Skeletal muscle cell (primary cell): ENCODE data around the gene RNF20.
A peak's percentile ranks its signal among the peaks of the same experiment; 100 is the strongest.
"Not testable (repeated sequence)": the region's sequence is repeated elsewhere in the genome, so short reads cannot be mapped to it uniquely, and the experiment has no call there.

ENCODE experiments used
- DNase-seq: peaks from one replicate; pipeline ENCODE4 v3.0.0-alpha.2; 2010; ENCODE audit warnings: low read depth
- H3K4me3 ChIP-seq: 2 replicates; pipeline ENCODE4 v1.5.1; 2011; ENCODE audit warnings: low read depth, mild to moderate bottlenecking, control low read depth, low read length, moderate library complexity

The RNF20 gene

DNA sequence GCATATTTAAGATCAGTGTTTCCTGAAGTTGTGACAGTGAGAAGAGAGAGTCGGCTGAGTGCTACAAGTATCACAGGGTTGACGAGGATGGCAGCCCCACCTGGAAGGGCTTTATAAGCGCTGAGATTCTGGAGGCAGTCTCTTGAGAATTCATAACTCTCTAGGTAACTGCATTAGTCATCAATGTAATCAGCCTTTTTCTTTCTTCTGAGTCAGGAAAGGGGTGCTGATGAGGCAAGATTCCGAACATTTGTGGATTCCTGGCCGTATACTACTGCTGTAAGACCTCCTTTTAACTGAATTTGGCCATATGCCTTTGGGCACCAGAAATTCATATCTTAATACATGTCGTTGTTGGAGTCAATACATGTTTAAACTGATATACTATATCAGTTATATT, 6.6 kb upstream of the RNF20 start:
- DNase-seq: no peak
- H3K4me3 ChIP-seq: no peak overlapping the region

DNA sequence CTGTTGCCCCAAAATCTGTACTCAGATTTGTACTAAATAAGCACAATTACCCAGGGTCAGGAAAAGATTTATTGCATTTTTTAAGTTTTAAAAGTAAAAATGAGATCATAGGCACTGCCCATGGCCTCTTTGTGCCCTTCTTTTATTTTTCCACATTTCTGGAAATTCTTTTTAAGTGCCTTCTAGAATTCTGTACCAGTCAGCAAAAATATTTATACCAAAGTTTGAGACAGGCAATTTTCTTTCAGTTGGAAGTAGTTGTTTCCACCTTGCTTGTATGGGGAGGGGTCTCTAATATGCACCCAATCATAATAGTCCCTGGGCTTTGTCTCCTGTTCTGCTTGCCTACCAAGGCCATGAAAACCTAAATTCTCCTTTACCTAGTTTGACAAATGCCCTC, 5.6 kb upstream of the RNF20 start:
- no peak for DNase-seq
- H3K4me3 ChIP-seq: no peak overlapping the region

DNA sequence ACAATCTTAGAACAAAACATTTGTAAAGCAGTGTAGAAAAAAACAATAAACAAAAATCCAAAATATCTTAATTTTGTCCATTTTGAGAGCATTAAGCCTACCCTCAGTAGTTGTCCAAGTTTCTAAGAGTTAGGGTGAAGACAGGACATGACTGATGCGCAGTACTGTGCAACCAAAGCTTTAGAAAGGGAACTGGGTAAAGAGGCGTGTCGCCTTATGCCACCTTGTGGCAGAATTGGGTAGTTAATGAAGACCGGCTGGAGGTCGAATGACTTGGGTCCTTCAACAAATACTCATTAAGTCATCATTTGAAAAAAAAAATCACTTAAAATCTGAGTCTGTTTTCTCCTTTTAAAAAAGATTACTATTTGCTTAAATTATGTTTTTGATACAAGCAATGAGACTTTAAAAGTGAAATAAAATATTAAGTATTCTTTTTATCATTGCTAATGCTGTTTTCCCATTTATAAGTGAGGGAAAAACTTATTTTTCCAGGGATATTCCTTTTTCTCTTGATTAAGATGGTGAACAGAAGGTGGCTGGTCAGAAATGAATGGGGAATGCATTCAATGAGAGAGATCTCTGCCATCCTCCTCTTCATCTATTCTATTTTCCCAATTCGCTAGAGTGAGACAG, 3.5 kb upstream of the RNF20 start:
- DNase-seq: peak; percentile 46
- no peak overlapping the region for H3K4me3 ChIP-seq

DNA sequence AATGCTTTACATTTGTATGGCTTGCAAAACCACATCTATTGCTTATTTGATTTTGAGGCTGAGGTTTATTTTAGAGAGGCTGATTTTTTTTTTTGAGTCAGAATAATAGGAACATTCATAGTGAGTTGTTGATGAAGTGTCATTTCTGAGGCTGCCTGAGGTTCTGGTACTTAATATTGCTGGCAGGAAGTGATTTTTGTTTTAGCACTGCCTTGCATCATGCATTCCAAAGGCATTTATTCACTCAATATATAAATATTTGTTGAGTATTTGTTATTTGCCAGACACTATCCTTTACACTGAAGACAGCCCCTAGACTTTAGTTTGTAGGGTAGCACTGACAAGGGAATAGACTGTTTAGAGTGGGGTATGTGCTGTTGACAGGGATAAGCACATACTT, 2.7 kb downstream of the RNF20 start:
- no peak for DNase-seq
- no peak overlapping the region for H3K4me3 ChIP-seq

DNA sequence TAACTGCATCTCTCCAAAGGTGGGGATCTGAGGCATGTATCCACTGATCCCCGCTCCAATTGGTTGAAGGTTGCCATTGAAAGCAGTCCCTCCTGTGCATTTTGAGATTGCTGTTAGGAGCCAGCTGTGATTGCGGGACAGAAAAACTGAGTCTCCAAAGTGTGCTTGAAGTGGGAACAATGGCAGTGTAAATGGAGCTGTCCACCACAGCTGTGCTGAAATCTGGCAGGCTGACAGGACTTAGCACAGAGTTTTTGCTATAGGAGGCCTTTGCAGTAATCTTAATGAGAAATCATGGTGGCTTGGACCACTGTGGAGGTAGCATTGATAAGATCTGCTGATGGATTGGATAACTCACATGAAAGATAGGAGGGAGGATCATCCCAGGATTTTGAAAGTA, 3.3 kb downstream of the RNF20 start:
- H3K4me3 ChIP-seq: no peak overlapping the region
- no peak for DNase-seq

DNA sequence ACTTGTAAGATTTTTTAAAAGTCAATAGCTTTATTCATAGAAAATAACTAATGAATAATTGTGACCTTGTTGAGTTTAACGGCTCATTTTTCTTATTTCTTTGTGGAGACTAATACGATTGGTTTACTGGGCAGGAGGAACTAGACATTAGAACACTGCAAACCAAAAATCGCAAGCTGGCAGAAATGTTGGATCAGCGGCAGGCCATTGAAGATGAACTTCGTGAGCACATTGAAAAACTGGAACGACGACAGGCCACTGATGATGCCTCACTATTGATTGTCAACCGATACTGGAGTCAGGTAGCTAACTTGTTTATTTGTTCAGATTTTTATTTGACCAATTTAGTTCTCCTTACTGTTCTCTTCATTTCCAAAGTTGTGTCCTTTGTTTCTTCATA, 6.4 kb downstream of the RNF20 start:
- DNase-seq: no peak
- no peak overlapping the region for H3K4me3 ChIP-seq

DNA sequence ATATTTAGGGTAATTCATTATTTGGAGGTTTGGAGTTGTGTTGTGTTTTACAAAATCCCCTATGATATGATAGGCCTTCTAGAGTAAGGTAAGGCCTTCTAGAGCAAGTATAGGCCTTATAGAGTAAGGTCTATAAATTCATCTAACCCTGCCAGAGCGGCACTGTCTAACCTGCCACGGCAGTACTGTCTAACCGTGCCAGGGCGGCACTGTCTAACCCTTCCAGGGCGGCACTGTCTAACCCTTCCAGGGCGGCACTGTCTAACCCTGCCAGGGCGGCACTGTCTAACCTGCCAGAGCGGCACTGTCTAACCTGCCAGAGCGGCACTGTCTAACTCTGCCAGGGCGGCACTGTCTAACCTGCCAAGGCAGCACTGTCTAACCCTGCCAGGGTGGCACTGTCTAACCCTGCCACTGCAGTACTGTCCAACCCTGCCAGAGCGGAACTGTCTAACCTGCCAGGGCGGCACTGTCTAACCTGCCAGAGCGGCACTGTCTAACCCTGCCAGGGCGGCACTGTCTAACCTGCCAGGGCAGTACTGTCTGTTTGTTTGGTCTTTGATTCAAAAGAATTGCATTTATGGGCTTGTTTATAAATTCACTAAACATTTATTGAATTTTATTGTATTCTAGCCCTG, 9.6 kb downstream of the RNF20 start:
- no peak for DNase-seq
- H3K4me3 ChIP-seq: no peak overlapping the region

DNA sequence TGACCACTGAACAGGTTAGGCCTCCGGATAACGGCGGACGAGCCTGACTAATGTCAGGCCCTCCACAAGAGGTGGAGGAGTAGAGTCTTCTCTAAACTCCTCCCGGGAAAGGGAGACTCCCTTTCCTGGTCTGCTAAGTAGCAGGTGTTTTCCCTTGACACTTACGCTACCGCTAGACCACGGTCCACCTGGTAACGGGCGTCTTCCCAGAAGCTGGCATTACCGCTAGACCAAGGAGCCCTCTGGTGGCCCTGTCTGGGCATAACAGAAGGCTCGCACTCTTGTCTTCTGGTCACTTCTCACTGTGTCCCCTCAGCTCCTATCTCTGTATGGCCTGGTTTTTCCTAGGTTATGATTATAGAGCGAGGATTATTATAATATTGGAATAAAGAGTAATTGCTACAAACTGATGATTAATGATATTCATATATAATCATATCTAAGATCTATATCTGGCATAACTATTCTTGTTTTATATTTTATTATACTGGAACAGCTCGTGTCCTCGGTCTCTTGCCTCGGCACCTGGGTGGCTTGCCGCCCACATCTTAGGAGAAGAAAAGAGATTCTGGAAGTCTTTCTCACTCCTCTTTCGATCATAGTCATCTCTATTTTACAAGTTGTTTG, 15.9 kb downstream of the RNF20 start:
- not testable (repeated sequence) for DNase-seq, H3K4me3 ChIP-seq

DNA sequence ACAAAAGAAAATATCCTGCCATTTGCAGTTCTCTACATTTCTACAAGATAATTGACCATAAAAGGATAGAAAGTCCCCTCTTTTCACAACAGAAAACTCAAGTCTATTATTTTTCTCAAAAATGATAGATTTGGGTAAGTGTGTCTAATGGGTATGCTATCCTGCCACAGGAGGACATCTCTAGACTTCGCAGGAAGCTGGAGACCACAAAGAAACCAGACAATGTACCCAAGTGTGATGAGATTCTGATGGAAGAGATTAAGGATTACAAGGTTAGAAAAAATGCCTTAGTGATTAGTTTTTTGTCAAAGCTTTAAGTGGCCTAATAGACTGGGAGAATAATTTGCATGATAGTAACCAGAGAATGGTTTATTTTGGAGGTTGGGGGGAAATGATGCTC, 28.1 kb downstream of the RNF20 start:
- no peak overlapping the region for H3K4me3 ChIP-seq
- no peak for DNase-seq

DNA sequence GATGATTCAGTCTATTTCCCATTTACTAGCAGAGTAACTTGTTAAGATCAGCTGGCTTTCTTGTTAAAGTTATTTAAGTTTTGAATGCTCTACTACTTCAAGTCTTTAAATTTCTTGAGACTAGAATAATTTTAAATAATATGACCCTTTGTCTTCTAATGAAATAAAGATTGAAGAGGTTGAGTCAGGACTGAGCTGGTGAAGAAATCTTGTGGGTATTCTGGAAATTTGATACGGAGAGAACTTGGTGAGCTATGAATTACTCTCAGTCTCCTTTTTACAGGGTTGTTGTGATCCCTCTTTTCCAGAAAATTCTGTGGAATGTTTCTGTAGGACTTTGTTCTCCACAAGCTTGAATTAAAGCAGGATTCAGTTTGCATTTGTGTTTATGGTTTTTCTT, 29.3 kb downstream of the RNF20 start:
- no peak overlapping the region for H3K4me3 ChIP-seq

DNA sequence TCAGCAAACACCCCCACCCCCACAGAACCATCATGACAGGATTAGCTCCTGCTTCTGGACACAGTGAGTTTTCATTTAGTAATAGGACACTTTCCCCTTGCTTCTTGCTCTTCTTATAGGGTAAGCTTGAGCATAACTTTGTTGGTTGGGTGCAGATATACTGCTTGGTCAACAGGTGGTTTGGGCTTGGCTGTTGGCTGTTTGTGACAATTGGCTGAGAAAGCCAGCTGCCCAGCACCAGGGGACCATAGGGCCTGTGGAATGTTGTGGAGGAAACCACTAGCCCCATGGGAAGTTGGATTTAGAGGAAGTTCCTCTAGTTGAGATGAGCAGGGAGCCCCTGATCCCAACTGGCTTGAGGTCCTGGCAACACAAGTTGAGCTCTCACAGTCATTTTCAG, 30.6 kb downstream of the RNF20 start:
- DNase-seq: no peak
- no peak overlapping the region for H3K4me3 ChIP-seq

More for the DNA sequence above, 29.3 kb downstream of the RNF20 start:
- no peak for DNase-seq

DNA sequence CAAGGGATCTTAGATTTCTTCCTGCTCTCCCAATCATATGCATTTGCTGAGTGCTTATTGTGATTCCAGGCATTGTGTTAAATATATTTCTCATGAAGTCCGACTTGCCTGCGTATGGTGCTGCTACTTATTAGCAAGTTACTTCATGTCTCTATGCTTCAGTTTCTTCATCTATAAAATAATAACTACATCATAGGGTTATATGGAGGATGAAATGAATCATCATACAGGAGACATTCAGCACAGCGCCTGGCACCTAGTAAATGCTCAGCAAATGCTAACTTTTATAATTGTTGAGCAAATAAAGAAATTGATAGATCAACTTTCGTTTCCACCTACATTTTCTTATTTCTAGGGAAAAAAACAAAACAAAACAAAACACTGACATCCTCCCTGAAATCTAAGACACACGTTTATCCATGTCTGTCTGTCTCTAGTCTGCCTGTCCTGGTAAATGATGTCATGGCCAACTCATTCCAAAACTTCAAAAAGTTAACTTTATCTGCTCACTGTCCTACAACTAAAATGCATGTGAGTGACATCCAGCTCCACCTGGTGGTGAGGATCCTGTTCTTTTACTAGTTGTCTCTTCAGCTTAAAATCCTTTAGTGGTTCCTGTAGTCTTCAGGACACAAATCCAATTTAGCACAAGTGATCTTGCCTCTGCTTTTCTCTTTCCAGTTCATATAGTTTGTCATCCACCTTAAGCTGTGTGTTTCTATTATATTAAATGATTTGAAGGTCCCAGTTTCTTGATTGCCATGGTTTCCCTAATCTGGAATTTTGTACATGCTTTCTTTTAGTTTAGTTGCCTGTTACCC, 33.5 kb downstream of the RNF20 start:
- DNase-seq: no peak
- H3K4me3 ChIP-seq: no peak overlapping the region

DNA sequence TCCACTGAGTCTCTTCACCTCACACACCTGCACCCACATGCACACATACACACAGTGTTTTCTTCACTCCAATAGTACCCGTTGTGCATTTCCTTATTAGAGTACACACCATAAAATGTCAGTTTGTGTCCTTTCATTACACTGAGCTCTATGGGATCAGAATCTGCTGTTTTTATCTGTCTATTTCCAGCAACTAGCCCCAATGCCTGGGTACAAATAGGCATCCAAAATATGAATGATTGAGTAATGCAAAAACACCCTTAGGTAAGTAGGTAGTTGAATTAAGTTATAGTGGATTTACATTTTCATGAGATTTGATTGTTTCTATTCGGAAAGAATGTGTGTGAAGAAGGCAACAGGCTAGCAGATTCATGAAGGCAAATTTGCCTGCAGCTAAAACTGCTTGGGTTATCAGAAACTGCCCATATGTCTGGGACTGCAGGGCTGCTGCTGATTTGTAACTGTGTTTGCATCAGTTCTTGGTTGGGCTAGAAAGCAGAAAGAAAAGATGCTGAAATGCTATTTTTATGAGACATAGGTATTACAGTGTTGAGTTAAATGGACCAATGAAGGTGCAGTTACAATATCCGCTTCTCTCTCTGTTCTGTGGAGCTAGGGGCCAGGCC, 34.2 kb downstream of the RNF20 start:
- no peak for DNase-seq
- H3K4me3 ChIP-seq: no peak overlapping the region

DNA sequence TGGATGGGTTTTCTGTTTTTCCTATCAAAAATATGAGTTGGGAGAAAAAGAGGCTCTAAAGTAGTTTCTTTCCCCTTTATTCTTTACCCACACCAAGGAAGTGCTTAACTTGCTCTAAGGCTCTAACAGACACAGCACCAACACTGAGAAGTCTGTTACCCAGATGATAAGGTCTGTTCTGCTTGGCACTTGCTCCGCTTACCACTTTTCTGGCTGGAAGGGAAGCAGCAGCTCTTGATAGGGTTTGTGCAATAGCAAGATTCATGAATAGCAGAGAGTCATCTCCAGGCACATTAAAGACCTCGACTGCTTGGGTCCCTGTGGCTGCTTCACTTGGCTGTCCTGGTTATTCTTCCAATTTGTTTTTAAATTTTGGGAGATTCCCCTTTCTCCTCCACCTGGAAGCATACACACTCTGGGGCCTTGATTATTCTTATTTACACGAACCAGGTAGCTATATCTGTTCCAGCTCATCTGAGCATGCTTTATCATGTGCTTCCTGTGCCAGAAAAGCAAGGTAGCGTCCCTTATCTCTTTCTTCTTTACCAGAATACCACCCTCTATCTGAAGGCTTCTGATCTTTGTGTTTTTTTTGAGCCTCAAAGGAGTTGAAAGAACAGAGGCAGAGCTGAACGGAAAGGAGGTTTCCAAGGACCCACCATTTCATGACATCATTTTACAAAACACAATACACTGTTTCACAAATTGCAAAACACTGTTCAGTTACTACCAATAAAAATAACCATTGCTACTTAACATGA, 36.3 kb downstream of the RNF20 start:
- no peak for DNase-seq
- no peak overlapping the region for H3K4me3 ChIP-seq

DNA sequence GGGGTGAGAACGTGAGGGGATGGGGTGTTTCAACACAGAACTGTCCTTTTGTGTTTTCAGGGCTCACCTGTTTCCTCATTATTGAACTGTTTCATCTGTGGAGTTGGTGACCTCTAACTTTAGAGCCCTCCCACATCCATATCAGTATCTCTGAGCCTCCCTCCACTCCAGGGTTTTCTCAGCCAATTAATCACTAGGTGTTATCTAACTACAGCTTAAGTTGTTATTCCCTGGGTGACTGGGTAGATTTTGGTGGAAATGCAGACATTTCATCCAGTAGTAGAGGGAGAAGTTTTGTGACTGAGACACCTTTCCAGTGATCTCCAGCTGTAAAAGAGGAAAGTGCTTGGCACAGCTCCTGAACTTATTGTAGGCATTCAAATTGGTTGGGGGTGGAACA, 37.5 kb downstream of the RNF20 start:
- no peak overlapping the region for H3K4me3 ChIP-seq
- no peak for DNase-seq

DNA sequence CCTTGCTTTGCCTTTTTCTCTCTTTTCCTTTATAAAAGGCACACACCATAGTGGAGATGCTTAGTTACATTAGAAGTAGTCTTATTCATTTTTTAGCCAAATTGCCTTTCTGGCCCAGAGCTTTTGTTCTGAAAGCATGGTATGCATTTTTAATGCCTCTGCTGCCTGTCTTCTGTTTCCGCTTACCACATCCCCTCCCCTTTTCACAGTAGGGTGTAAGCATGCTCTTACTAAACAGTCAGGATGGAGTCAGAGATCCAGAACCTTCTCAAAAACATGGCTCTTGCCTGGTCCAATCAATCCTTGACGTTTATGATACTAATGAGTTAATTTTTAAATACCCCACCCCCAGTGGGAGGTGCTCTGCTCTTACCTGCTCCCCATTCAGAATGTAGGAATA, 38.7 kb downstream of the RNF20 start:
- DNase-seq: no peak
- no peak overlapping the region for H3K4me3 ChIP-seq

DNA sequence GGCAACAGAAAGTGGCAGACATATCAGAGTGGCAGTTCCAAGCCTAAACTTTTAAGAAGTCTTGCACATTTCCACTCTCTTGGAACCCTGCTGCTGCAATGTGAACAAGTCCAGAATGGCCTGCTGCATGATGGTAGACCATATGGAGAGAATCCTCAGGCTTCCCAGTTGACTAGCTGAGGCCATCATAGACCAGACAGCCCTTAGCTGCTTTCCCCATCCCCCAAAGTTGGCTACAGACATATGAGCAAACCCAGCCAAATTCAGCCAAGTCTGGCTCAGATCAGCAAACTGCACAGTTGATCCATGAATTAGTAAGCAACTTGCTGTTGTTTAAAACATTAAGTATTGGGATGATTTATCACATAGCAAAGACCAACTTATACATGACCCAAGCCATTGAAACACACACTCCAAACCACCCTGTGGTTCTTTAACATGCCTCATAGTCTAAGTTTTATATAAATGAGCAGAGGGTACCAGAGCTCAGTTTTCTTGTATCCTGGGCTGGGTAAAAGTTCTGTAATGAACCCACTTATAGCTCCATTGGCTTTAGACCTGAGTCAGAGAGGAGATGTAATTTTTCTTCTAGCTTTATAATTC, 41.2 kb downstream of the RNF20 start:
- no peak for DNase-seq
- no peak overlapping the region for H3K4me3 ChIP-seq

DNA sequence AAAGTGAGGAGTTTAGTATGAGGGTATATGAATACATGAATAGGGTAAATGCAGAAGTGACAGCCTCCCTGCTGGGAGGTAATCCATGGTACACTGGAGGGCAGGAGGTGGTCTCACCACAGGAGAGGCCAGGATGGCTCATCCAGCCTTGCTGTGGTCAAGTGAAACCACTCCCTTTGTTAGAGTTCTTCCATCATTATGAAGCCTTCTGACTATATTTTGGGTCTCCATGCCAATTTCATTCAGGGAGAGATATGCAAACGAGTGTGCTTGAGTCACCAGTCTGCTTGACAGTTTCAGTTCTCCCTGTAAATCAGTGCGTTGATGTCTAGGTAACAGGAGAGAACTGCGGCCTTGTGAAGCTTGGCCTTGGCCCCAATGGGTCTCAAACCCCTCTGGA, 44.7 kb downstream of the RNF20 start:
- DNase-seq: no peak
- no peak overlapping the region for H3K4me3 ChIP-seq
